HG02759 (cell line): Measurements from ENCODE around the gene IL17REL.

Experiments used
- ATAC-seq: cut with Tn5 transposase; IDR thresholded peaks from one replicate; pipeline ENCODE4 v1.9.1; 2021; ENCODE audit warnings: mild to moderate bottlenecking, moderate library complexity; ENCODE audit not compliant: unreplicated experiment

Gene IL17REL

DNA sequence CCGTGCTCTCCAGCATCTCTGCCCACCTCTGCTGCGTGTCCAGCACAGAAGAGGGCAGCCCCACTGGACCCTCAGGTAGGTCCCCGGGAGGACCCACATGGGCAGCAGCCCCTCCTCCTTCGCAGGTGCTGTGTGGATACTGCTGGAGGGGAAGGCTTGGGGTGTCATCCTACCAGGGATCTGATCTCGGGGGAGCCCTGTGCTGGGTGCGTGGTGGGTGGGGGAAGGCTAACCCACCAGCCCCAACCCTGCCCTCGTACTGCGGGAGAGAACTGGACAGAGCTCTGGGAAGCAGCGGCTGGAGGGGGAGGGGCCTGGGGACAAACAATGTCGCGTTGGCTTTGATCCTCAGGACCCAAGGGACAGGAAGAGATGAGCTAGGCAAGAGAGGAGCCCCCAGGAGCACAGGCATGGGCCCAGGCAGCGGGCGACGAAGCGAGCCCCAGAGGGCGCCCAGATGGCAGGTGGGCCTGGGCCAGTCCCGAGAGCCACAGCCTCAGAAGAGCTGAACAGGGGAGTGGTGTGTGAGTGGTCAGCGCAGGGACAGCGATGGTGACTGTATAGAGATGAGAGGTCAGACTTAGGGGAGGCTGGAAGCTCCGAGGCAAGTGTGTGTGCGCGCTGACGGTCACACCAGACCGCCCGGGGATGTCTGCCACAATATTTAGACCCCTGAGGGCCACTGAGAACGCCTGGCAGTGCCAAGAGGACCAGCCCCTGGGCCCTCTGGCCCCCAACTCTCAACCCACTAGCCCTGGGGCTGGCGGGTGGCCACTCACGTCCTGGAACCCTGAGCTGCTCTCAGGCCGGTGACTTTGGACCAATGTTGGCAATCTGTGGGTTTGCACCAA lies 53.4 kb downstream of the IL17REL start:
- ATAC-seq: no peak

DNA sequence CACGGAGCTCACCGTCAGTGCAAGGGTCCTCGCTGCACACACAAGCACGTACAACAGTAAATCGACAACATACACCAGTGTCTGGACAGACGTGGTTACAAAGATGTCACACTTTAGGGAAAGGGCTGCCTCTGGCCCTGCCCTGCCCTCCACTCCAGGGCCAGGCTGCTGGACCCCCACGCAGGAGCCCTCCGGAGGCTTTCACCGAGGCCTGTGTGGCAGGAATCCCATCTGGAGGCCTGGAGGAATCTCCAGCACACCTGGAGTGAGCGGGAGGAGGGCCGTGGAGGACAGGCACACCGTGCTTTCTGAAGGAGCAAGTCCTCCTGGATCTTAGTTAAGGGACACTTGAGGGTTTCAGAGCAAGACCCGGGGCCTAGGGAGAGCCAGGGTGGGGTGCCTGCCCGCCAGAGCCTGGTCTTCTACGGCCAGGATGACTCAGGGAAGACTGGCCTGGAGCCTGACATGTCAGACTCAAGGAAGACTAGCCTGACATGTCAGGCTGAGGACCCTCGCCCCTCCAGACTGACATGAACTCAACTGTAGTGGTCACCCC lies 54.1 kb downstream of the IL17REL start:
- ATAC-seq: no peak

- no peak for ATAC-seq
Observed at GRCh38 chr22:49957826-49958365, 54.7 kb downstream of the IL17REL start.

DNA sequence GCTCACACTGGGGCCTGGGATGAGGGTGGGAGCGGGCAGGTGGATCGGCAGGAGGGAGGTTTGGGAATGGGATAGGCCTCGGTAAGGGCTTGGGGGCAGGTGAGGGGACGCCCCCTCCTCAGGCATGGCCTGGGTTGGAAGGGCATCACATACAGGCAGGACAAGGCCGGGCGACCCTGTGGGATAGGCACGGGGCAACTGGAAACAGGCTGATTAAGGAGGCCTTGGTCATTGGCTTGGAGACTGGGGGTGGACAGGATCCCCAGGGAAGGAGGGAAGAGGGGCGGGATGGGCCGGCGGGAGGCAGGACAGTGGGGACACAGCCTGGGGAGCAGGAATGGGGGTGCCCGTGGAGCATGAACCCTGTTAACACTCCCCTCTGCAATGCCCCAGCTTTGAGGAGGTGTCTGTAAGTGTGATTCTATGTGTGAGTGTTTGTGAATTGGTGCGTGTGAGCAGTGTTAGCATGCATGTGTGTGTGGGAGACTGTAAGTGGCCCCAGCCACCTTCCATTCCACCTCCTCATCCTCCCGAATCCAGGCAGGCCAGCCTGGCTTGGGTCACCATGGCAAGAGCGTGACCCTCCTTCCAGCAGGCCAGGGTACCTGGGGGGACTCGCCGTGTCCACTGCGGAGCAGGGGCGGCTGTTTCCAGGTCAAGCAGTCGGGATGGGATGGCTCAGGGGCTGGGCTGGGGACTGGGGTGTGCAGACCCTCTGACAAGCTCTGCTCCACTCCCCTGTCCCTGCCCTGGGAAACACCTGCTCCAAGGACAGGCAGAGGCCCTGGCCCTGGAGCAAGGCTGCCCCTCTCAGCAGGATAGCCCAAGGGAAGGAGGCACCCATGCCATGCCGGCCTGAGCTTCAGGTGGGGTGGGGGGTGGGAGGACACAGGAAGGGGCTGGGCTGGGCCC lies 55.4 kb downstream of the IL17REL start:
- ATAC-seq: no peak

GRCh38 chr22:49956418-49956770 lies 56.2 kb downstream of the IL17REL start:
- ATAC-seq: no peak

GRCh38 chr22:49955581-49956417 lies 56.8 kb downstream of the IL17REL start:
- no peak for ATAC-seq

- no peak for ATAC-seq
Observed at GRCh38 chr22:49954991-49955580, 57.5 kb downstream of the IL17REL start.

DNA sequence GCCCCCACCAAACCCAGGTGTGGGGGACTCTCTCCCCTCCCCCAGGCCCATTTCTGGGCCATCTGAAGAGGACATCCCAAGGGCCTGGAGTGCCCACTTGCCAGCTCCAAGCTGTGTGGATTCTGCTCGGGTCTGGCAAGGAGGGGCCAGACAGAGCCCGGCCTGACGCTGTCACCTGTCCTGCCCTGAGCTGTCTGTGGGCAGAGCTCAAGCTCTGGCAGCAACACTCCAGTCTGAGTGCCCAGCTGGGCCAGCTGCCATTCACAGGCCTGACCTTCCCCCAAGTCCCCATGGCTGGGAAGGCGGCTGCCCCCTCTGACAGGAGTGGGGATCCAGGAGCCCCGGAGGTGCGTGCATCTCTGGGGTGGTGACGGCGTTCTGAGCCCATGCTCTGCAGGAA lies 58.2 kb downstream of the IL17REL start:
- ATAC-seq: no peak

GRCh38 chr22:49953680-49954344 lies 58.8 kb downstream of the IL17REL start:
- no peak for ATAC-seq

DNA sequence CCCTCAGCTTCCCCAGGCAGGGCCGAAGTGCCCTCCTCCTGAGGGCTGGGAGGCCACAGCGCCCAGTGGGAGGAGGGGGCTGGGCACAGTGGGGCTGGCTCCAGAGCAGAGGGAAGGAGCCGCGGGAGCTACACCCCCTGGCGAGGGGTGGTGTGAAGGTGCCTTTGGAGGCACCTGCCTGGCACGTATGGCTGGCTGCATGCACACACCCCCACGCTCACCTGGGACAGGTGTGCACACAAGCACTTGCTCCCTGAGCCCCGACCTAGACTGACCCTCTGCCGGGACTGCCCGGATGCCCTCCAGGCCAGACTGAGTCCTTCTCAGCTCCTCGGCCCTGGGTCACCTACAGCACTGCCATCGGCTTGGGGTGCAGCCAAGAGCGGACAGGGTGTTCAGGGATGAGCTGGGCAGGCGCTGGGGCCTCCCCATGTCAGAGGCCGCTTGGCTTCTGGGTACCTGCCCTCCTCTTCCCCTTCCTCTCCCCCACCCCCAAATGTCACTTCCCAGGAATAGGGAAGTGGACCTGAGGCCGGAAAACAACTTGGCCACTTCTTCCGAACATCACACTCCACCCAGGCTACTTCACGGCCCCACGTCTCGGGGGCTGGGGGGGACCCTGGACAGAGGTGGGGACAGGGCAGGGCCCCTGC lies 59.4 kb downstream of the IL17REL start:
- no peak for ATAC-seq

- no peak for ATAC-seq
Observed at GRCh38 chr22:49951986-49952896, 60.3 kb downstream of the IL17REL start.

DNA sequence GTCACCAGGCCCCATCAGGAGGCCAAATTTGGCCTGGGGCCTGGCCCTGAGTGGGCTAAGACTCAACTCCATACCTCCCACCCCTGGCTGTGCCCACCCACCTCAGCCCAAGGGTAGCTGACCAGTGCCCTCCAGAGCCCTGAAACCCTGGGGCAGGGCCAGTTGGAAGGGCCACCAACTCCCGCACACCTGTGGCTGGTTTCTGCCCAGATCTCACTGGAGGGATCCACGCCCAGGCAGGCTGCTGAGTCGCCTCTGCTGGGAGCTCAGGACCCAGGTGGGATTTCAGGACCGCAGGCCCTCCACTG lies 60.9 kb downstream of the IL17REL start:
- ATAC-seq: no peak

GRCh38 chr22:49951000-49951677 lies 61.4 kb downstream of the IL17REL start:
- ATAC-seq: no peak

GRCh38 chr22:49950396-49950994 lies 62.1 kb downstream of the IL17REL start:
- no peak for ATAC-seq

DNA sequence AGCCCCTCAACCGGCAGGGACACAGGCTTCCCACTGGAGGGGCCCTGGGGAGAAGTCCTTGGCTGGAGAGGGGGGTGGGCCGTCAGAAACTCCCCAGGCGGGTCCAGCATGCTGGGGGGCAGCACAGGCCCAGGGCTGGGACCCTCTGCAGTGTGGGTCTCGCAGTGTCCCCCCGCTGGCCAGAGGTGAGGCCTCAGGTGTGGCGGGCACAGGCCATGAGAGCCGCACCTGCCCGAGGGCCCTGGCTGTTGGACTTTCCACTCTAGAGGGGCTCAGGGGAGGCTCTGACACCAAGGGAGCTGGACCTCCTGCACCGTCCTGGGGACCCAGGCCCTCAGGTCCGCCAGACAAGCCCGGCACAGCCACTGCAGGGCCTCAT lies 62.7 kb downstream of the IL17REL start:
- no peak for ATAC-seq

DNA sequence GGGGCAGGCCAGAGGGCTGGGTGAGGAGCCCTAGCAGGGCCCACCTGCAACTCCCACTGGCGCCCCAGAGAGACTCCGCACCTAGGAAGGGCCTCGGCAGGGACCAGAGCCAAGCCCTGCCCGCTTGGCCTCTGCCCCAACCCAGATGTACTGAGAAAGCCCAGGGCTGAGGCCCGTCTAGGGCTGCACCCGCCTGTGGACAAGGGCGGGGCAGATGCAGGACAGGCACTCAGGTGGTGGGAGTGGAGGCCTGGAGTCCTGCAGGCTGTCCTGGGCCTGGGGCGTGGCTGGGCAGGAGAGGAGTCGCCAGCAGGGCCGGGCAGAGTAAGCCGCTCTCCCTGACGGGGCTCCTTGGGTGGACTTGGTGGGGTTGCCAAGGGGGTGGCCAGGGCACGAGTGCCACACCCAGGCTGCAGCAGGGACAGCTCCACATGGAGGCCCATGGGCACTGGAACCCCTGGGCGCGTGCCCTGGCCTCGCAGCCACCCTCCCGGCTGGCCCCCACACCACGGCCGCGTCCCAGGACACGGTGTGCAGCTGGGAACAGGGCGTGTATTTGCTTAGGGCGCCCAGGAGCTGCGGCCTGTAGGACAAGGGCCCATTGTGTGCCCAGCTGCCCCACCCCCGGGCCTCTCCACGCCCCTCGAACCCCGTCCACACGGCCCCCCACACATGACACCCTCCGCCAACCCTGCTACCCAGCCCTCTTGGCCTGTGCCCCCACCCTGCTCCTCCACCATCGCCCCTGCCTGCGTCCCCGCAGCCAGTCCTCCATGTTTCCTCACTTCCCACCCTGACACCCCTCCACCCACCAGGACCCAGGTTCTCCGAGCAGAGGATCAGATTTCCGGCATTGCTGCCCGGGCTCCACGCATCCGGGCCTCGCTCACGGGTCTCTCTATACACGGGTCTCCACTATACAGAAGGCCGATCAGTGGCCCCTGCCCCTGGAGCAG lies 63.3 kb downstream of the IL17REL start:
- no peak for ATAC-seq
